GM23248 (cell line): ENCODE measurements around the gene ZSWIM9.

ENCODE experiments used
- EZH2 ChIP-seq: fragments of 200-600 bp; sonication (generic); IDR thresholded peaks from 2 replicates; pipeline ENCODE4 v1.6.1; 2018; ENCODE audit warnings: antibody characterized with exemption, mild to moderate bottlenecking; ENCODE audit not compliant: insufficient read depth, poor library complexity, severe bottlenecking
- EZH2phosphoT487 ChIP-seq: fragments of 200-600 bp; sonication (generic); IDR thresholded peaks from 2 replicates; pipeline ENCODE4 v1.6.1; 2018; ENCODE audit warnings: antibody characterized with exemption, moderate library complexity, mild to moderate bottlenecking, low read depth; ENCODE audit not compliant: insufficient read depth

DNA sequence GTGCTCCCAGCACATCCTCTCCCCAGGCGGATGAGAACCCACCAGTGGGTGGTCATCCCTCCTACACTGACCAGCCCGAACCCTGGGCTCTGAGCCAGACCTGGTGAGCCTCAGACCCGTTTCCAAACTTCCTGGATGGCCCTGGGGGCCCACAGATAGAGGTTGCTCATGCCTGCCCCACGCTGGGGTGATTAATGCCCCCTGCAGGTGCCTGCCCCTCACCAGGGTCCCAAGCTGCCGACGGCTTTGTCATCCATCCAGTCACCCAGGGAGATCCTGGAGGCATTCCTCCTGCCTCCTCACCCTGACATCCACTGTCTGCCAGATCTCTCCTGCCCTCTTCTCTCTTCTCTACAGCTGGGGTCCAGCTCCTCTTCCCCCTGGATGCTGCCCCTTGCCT lies 31.4 kb upstream of the ZSWIM9 start:
- no peak for TF ChIP-seq EZH2
- no peak for TF ChIP-seq EZH2phosphoT487
